Panc1 (cell line): ENCODE results near the gene ARPC1B. TPM values are rescaled to one million over a fixed set of nuclear protein-coding genes. Genes with fewer than 3 reads are reported as not detected.

Experiments
- ATAC-seq: fragments of 200-7000 bp; cut with Tn5 transposase; 2 replicates; pipeline ENCODE4 v1.9.1; 2020; ENCODE audit warnings: mild to moderate bottlenecking, moderate library complexity
- BruUV-seq: library from RNA; stranded (reverse); fragments of 400-500 nt; replicated peaks from 2 replicates; lab custom pipeline; 2021; lab: Mats Ljungman, UMichigan
- CTCF ChIA-PET: fragments of 300-600 bp; sonication (Branson Sonifier 250); formaldehyde crosslinking; loops from one replicate; lab custom pipeline; 2022; ENCODE audit warnings: antibody characterized with exemption; lab: Charles Lee
- POLR2A ChIA-PET: fragments of 300-600 bp; sonication (Branson Sonifier 250); formaldehyde crosslinking; loops from one replicate; lab custom pipeline; 2022; ENCODE audit warnings: antibody characterized with exemption; lab: Charles Lee
- DNase-seq: peaks from one replicate; pipeline ENCODE4 v3.0.0-alpha.2; 2010; ENCODE audit warnings: low read depth, low spot score
- H3K27ac ChIP-seq: 2 replicates; pipeline ENCODE4 v1.5.1; 2011; ENCODE audit warnings: mild to moderate bottlenecking, low read length, inconsistent platforms
- H3K27me3 ChIP-seq: fragments of 200-500 bp; sonication (Bioruptor generic); 2 replicates; pipeline ENCODE4 v1.6.0; 2014; ENCODE audit warnings: low read length, inconsistent platforms; ENCODE audit not compliant: control insufficient read depth, insufficient read depth
- H3K36me3 ChIP-seq: fragments of 200-500 bp; sonication (Bioruptor generic); 2 replicates; pipeline ENCODE4 v1.5.1; 2014; ENCODE audit warnings: inconsistent platforms, mild to moderate bottlenecking, low read length, moderate library complexity; ENCODE audit not compliant: control insufficient read depth, insufficient read depth
- H3K4me1 ChIP-seq: 2 replicates; pipeline ENCODE4 v1.5.1; 2011; ENCODE audit warnings: inconsistent platforms, mild to moderate bottlenecking, low read length, moderate library complexity; ENCODE audit not compliant: control insufficient read depth, insufficient read depth
- H3K4me3 ChIP-seq, 2 experiments: 2 replicates each; pipeline ENCODE4 v1.5.1; 2011 to 2012; ENCODE audit warnings: low read depth in 2 of 2, low read length in 2 of 2, mild to moderate bottlenecking in 2 of 2, inconsistent platforms in 1 of 2, moderate library complexity in 1 of 2
- H3K9me3 ChIP-seq: fragments of 200-500 bp; sonication (Bioruptor generic); 2 replicates; pipeline ENCODE4 v1.5.1; 2014; ENCODE audit warnings: low read depth, mild to moderate bottlenecking, inconsistent platforms, low read length, moderate library complexity; ENCODE audit not compliant: control insufficient read depth, insufficient read depth
- POLR2AphosphoS5 ChIP-seq: IDR thresholded peaks from 2 replicates; pipeline ENCODE4 v1.6.1; 2012; ENCODE audit warnings: mild to moderate bottlenecking, low read depth, low read length, moderate library complexity
- SIN3A ChIP-seq: IDR thresholded peaks from 2 replicates; pipeline ENCODE4 v1.6.1; 2012; ENCODE audit warnings: low read depth, mild to moderate bottlenecking, low read length, moderate library complexity, borderline replicate concordance; ENCODE audit not compliant: insufficient read depth
- TCF7L2 ChIP-seq: IDR thresholded peaks from 2 replicates; pipeline ENCODE4 v1.6.1; 2011; ENCODE audit warnings: mild to moderate bottlenecking, low read depth, low read length, inconsistent platforms
- in situ Hi-C: cut with HindIII; loops from 2 replicates; pipeline ENCODE4 v1.10.0; 2016; ENCODE audit warnings: low sequenced_read_pairs, low pct_unique_long_range_greater_than_20kb
- intact Hi-C: fragments of 100-400 bp; cut with micrococcal nuclease; formaldehyde crosslinking; loops from one replicate; pipeline ENCODE4 v1.10.0; 2022; ENCODE audit not compliant: unreplicated experiment
- total RNA-seq: library from RNA; stranded (reverse); gene quantifications from one replicate; pipeline ENCODE4 v1.2.1, GENCODE V29; 2021; ENCODE audit not compliant: unreplicated experiment
- TF ChIP-seq, protein P1 (sequence below): fragments of 450-650 bp; IDR thresholded peaks from 2 replicates; pipeline ENCODE4 v1.5.1; 2017; ENCODE audit warnings: mild to moderate bottlenecking
- TF ChIP-seq, protein P2 (sequence below), 2 experiments: IDR thresholded peaks; 2 replicates each; pipeline ENCODE4 v1.6.1; 2011 to 2012; ENCODE audit warnings: low read depth in 2 of 2, control low read depth in 1 of 2, low read length in 1 of 2, mild to moderate bottlenecking in 1 of 2, moderate library complexity in 1 of 2; ENCODE audit not compliant: insufficient read depth in 1 of 2

ARPC1B gene
- total RNA-seq, 1 experiment from 2014 or later: 266 TPM

DNA sequence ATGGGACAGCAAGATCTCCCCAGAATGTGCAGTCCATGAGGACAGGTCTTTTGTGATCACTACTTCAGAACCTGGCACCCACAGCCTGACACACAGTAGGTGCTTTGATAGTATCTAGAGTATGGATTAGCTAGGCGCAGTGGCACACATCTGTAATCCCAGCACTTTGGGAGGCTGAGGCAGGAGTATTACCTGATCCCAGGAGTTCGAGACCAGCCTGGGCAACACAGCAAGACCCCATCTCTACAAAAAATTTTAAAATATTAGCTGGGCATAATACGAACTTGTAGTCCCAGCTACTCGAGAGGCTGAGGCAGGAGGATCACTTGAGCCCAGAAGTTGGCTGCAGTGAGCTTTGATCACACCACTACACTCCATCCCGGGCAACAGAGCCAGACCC lies 22.3 kb upstream of the ARPC1B start:
- no peak for ATAC-seq
- BruUV-seq: no TSS peak
- in situ Hi-C loops (no loop called here), intact Hi-C loops (no loop called here)
- TF ChIP-seq, protein P1, sequence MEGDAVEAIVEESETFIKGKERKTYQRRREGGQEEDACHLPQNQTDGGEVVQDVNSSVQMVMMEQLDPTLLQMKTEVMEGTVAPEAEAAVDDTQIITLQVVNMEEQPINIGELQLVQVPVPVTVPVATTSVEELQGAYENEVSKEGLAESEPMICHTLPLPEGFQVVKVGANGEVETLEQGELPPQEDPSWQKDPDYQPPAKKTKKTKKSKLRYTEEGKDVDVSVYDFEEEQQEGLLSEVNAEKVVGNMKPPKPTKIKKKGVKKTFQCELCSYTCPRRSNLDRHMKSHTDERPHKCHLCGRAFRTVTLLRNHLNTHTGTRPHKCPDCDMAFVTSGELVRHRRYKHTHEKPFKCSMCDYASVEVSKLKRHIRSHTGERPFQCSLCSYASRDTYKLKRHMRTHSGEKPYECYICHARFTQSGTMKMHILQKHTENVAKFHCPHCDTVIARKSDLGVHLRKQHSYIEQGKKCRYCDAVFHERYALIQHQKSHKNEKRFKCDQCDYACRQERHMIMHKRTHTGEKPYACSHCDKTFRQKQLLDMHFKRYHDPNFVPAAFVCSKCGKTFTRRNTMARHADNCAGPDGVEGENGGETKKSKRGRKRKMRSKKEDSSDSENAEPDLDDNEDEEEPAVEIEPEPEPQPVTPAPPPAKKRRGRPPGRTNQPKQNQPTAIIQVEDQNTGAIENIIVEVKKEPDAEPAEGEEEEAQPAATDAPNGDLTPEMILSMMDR: no peak
- TF ChIP-seq POLR2AphosphoS5 (no peak), TCF7L2 (no peak), SIN3A (no peak)
- TF ChIP-seq, protein P2, sequence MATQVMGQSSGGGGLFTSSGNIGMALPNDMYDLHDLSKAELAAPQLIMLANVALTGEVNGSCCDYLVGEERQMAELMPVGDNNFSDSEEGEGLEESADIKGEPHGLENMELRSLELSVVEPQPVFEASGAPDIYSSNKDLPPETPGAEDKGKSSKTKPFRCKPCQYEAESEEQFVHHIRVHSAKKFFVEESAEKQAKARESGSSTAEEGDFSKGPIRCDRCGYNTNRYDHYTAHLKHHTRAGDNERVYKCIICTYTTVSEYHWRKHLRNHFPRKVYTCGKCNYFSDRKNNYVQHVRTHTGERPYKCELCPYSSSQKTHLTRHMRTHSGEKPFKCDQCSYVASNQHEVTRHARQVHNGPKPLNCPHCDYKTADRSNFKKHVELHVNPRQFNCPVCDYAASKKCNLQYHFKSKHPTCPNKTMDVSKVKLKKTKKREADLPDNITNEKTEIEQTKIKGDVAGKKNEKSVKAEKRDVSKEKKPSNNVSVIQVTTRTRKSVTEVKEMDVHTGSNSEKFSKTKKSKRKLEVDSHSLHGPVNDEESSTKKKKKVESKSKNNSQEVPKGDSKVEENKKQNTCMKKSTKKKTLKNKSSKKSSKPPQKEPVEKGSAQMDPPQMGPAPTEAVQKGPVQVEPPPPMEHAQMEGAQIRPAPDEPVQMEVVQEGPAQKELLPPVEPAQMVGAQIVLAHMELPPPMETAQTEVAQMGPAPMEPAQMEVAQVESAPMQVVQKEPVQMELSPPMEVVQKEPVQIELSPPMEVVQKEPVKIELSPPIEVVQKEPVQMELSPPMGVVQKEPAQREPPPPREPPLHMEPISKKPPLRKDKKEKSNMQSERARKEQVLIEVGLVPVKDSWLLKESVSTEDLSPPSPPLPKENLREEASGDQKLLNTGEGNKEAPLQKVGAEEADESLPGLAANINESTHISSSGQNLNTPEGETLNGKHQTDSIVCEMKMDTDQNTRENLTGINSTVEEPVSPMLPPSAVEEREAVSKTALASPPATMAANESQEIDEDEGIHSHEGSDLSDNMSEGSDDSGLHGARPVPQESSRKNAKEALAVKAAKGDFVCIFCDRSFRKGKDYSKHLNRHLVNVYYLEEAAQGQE (IDR thresholded peaks at IDR 0.05; ENCODE audit: insufficient read depth in 1 of 2, low read depth in 2 of 2, low read length in 1 of 2): no peak
- ChIA-PET CTCF (no interaction called here), POLR2A (interaction anchor here (0.5 kb wide), 1 partner anchor 209 kb away, joined by 3 read pairs; no protein-coding TSS in a partner anchor)
- Histone ChIP-seq H3K4me1 (no peaks in the 10 kb centered on the region), H3K36me3 (peaks cover 13% of the 10 kb centered on the region; the same call in 1 of the 2 replicates), H3K9me3 (no peaks in the 10 kb centered on the region), H3K27me3 (no peaks in the 10 kb centered on the region), H3K4me3 (no peak overlapping the region), H3K27ac (no peak overlapping the region)
- DNase-seq: no peak

DNA sequence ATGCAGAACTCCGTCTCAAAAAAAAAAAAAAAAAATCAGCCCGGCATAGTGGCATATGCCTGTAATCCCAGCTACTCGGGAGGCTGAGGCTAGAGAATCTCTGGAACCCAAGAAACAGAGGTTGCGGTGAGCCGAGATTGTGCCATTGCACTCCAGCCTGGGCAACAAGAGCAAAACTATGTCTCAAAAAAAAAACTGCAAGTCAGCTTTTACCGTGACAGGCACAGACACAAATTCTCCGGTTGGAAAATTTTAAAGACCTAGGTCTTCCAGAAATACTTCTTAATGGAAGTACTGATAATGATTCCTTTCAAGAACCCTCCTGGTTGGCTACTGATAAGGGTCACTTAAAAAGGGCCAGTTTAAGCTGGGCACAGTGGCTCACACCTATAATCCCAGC lies 19.4 kb upstream of the ARPC1B start:
- ATAC-seq (no peak), DNase-seq (no peak)
- Histone ChIP-seq H3K4me3 (no peak overlapping the region), H3K27me3 (no peaks in the 10 kb centered on the region), H3K4me1 (no peaks in the 10 kb centered on the region), H3K27ac (no peak overlapping the region), H3K9me3 (no peaks in the 10 kb centered on the region), H3K36me3 (peaks cover 12% of the 10 kb centered on the region; the same call in 1 of the 2 replicates)
- CTCF ChIA-PET: interaction anchor here (0.6 kb wide), 1 partner anchor 35 kb away, joined by 3 read pairs; no protein-coding TSS in a partner anchor
- TSS peak; percentile 44 for BruUV-seq
- TF ChIP-seq TCF7L2 (no peak), SIN3A (no peak), POLR2AphosphoS5 (no peak)
- TF ChIP-seq, protein P1: no peak
- POLR2A ChIA-PET: no interaction called here
- in situ Hi-C loops: no loop called here
- intact Hi-C loops: no loop called here
